Measurements from ENCODE around the gene GABRR1.
A peak's percentile ranks its signal among the peaks of the same experiment; 100 is the strongest.

The GABRR1 gene

GRCh38 chr6:89250239-89250638, 33.1 kb upstream of the GABRR1 start:
- Histone ChIP-seq H3K27me3 (replicated peaks) (peaks cover 1% of the 10 kb centered on the region), H3K4me3 (ENCODE audit: low read depth, low read length) (no peak overlapping the region), H3K36me3 (replicated peaks) (no peaks in the 10 kb centered on the region), H3K27ac (no peak overlapping the region)
- DNase-seq: no peak
- TF ChIP-seq CTCF (IDR thresholded peaks at IDR 0.05; ENCODE audit: low read depth, low read length, missing control alignments): no peak
- in situ Hi-C loops (cut with HindIII; ENCODE audit: low pct_ligation_motif_present, low sequenced_read_pairs): no loop called here

GRCh38 chr6:89244241-89244985, 27.3 kb upstream of the GABRR1 start:
- H3K27ac ChIP-seq: no peak overlapping the region
- peaks cover 12% of the 10 kb centered on the region for H3K27me3 ChIP-seq (replicated peaks)
- DNase-seq: no peak
- H3K4me3 ChIP-seq (ENCODE audit: low read depth, low read length): no peak overlapping the region
- in situ Hi-C loops (cut with HindIII; ENCODE audit: low pct_ligation_motif_present, low sequenced_read_pairs): no loop called here
- H3K36me3 ChIP-seq (replicated peaks): no peaks in the 10 kb centered on the region
- no peak for TF ChIP-seq CTCF (IDR thresholded peaks at IDR 0.05; ENCODE audit: low read depth, low read length, missing control alignments)

GRCh38 chr6:89243331-89243629, 26.1 kb upstream of the GABRR1 start:
- in situ Hi-C loops (cut with HindIII; ENCODE audit: low pct_ligation_motif_present, low sequenced_read_pairs): no loop called here
- DNase-seq: no peak
- Histone ChIP-seq H3K27me3 (replicated peaks) (peaks cover 12% of the 10 kb centered on the region), H3K4me3 (ENCODE audit: low read depth, low read length) (no peak overlapping the region), H3K27ac (no peak overlapping the region), H3K36me3 (replicated peaks) (no peaks in the 10 kb centered on the region)
- no peak for TF ChIP-seq CTCF (IDR thresholded peaks at IDR 0.05; ENCODE audit: low read depth, low read length, missing control alignments)

GRCh38 chr6:89242574-89243330, 25.6 kb upstream of the GABRR1 start:
- peaks cover 12% of the 10 kb centered on the region for H3K27me3 ChIP-seq (replicated peaks)
- no peak overlapping the region for H3K27ac ChIP-seq
- in situ Hi-C loops (cut with HindIII; ENCODE audit: low pct_ligation_motif_present, low sequenced_read_pairs): no loop called here
- H3K4me3 ChIP-seq (ENCODE audit: low read depth, low read length): no peak overlapping the region
- peak; percentile 60 for TF ChIP-seq CTCF (IDR thresholded peaks at IDR 0.05; ENCODE audit: low read depth, low read length, missing control alignments)
- H3K36me3 ChIP-seq (replicated peaks): no peaks in the 10 kb centered on the region
- DNase-seq: peak; percentile 24

- no peak overlapping the region for H3K4me3 ChIP-seq (ENCODE audit: low read depth, low read length)
- H3K36me3 ChIP-seq (replicated peaks): no peaks in the 10 kb centered on the region
- TF ChIP-seq CTCF (IDR thresholded peaks at IDR 0.05; ENCODE audit: low read depth, low read length, missing control alignments): peak; percentile 60
- in situ Hi-C loops (cut with HindIII; ENCODE audit: low pct_ligation_motif_present, low sequenced_read_pairs): no loop called here
- no peak overlapping the region for H3K27ac ChIP-seq
- peaks cover 5% of the 10 kb centered on the region for H3K27me3 ChIP-seq (replicated peaks)
- no peak for DNase-seq
Measured at GRCh38 chr6:89239338-89239737, 22.2 kb upstream of the GABRR1 start.

Data from brain microvascular endothelial cell (primary cell).